ENCODE measurements around the gene RAD54L2. TPM values are rescaled to one million over a fixed set of nuclear protein-coding genes. Genes with fewer than 3 reads are reported as not detected.
"Not testable (repeated sequence)": the region's sequence is repeated elsewhere in the genome, so short reads cannot be mapped to it uniquely, and the experiment has no call there.

The RAD54L2 gene
- total RNA-seq, 2 donors from 2014 or later = 45.5 to 63.4 TPM

DNA sequence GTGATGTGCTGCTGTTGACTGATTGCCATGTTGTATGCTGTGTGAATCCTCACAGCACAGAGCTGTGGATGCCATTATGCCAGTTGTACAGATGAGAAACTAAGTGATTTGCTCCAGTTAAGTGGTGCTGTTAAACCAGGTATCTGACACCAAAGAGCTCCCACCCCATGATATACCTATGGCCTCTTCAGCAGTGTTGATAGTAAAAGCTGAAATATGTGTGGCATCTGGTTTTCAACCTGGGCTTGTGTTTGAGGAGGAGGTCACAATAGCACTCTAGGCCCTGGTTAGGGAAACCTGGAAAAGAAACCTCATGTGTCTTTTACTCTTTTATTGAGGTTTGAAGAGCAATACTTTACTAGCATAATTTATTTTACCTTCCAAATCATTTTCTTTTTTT lies 21.4 kb downstream of the RAD54L2 start:
- H3K27ac Mint-ChIP-seq = no peak overlapping the region
- no peak overlapping the region for H3K4me3 Mint-ChIP-seq
- H3K4me1 Mint-ChIP-seq (ENCODE audit: low read depth in 2 of 2) = peaks cover 11 to 28% of the 10 kb centered on the region in 2 donors
- no peaks in the 10 kb centered on the region for H3K9me3 Mint-ChIP-seq
- peaks cover 5% of the 10 kb centered on the region for H3K36me3 Mint-ChIP-seq
- no peak for DNase-seq (ENCODE audit: low spot score)
- ATAC-seq = no peak
- H3K27me3 Mint-ChIP-seq = no peaks in the 10 kb centered on the region

DNA sequence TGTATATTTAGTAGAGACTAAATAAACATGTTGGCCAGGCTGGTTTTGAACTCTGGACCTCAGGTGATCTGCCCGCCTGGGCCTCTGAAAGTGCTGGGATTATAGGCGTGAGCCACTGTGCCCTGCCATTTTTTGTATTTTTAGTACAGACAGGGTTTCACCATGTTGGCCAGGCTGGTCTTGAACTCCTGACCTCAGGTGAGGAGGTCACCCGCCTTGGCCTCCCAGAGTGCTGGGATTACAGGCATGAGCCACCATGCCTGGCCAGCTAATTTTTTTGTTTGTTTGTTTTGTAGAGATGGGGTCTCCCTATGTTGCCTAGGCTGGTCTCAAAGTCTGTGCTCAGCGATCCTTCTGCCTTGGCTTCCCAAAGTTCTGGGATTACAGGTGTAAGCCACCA lies 23.9 kb downstream of the RAD54L2 start:
- H3K4me3 Mint-ChIP-seq; H3K36me3 Mint-ChIP-seq; ATAC-seq; H3K27ac Mint-ChIP-seq; DNase-seq (ENCODE audit: low spot score); H3K9me3 Mint-ChIP-seq; H3K27me3 Mint-ChIP-seq: not testable (repeated sequence)
- peaks cover 17 to 42% of the 10 kb centered on the region in 2 donors for H3K4me1 Mint-ChIP-seq (ENCODE audit: low read depth in 2 of 2)

DNA sequence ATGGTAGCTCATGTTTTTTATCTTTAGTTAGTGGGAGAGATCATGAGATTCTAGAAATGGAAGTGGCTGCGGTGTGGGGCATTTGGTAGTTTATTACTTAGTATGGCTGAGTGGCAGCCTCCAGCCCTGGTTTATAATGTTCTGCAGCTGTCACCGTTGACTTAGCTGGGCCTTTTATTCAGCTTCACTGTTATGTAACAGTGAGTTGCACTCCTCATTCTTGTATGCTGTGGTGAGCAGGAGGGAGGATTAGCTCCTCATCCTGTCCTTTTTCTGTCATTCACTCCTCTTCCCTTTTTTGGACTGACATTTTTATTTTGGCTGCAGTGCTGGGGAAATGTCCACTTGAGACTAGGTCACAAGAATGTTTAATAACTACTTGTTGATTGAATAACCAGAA lies 29.5 kb downstream of the RAD54L2 start:
- Mint-ChIP-seq H3K27ac (no peak overlapping the region), H3K36me3 (peaks cover 5% of the 10 kb centered on the region)

DNA sequence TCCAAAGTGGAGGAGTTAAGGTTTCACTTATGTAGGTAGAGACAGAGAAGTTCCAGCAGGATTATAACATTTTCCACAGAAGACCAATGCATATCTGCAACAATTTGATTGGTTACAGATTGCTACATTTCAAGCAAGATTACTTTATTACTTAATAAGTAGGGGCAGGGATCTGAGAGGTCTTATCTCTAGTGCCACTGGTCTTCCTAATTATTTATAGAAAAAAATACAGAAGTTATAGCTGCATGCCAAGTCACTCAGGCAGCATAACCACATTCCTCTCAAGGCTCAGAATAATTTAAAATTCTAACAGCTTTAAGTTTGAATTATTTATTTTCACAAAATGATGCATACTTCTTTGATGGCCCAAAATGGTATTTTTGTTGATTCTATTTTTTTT lies 30.5 kb downstream of the RAD54L2 start:
- Mint-ChIP-seq H3K36me3 (peaks cover 6% of the 10 kb centered on the region), H3K9me3 (no peaks in the 10 kb centered on the region), H3K4me3 (no peak overlapping the region), H3K27me3 (no peaks in the 10 kb centered on the region), H3K4me1 (ENCODE audit: low read depth in 2 of 2) (peaks cover 16 to 17% of the 10 kb centered on the region in 2 donors), H3K27ac (no peak overlapping the region)
- DNase-seq (ENCODE audit: low spot score) (no peak), ATAC-seq (no peak)

More for the DNA sequence above, 29.5 kb downstream of the RAD54L2 start:
- H3K9me3 Mint-ChIP-seq = no peaks in the 10 kb centered on the region
- no peak for DNase-seq (ENCODE audit: low spot score)
- no peak overlapping the region for H3K4me3 Mint-ChIP-seq
- peaks cover 17 to 22% of the 10 kb centered on the region in 2 donors for H3K4me1 Mint-ChIP-seq (ENCODE audit: low read depth in 2 of 2)
- ATAC-seq = no peak
- no peaks in the 10 kb centered on the region for H3K27me3 Mint-ChIP-seq

DNA sequence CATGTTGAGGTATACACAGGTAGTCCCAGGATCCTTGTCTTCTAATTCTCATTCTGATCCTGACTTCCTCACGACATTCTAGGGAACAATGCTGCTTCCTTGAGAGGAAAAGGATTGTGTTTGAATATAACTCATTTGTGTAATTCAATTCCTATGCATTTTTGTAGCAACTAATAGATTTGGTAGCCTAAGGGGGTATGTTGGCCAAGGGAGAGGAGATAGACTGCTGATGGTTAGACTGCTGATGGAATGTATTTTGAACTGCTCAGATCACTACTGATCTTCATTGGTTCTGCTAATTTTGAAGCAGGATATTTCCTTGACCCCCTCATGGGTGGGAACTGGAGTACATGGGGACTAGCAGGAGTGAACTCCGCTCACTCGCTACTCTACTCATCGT lies 39.7 kb downstream of the RAD54L2 start:
- Mint-ChIP-seq H3K36me3 (peaks cover under 1% of the 10 kb centered on the region), H3K4me1 (ENCODE audit: low read depth in 2 of 2) (peaks cover 16 to 19% of the 10 kb centered on the region in 2 donors), H3K27me3 (no peaks in the 10 kb centered on the region), H3K9me3 (no peaks in the 10 kb centered on the region), H3K27ac (no peak overlapping the region), H3K4me3 (no peak overlapping the region)
- DNase-seq (ENCODE audit: low spot score) (no peak), ATAC-seq (no peak)

DNA sequence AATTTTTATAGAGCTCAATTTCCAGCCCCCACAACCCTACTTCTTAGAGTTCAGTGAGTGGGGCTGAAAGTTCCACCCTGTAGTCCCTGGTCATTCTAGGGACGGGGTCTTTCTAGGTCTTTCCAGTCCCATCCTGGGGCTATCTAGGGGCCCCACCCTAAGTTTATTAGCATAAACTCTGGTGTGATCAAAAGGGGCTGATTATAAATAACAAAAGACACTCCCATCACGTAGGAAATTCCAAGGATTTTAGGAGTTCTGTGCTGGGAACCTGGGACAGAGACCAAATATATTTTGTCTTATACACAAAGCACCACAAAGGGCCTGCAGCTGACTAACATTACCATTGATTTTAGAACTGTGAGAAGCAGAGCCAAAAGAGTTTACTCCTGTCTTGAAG lies 41.9 kb downstream of the RAD54L2 start:
- Mint-ChIP-seq H3K9me3 (no peaks in the 10 kb centered on the region), H3K4me3 (no peak overlapping the region), H3K27me3 (no peaks in the 10 kb centered on the region), H3K27ac (no peak overlapping the region), H3K4me1 (ENCODE audit: low read depth in 2 of 2) (peaks cover 19 to 21% of the 10 kb centered on the region in 2 donors), H3K36me3 (no peaks in the 10 kb centered on the region)
- ATAC-seq (no peak), DNase-seq (ENCODE audit: low spot score) (no peak)

DNA sequence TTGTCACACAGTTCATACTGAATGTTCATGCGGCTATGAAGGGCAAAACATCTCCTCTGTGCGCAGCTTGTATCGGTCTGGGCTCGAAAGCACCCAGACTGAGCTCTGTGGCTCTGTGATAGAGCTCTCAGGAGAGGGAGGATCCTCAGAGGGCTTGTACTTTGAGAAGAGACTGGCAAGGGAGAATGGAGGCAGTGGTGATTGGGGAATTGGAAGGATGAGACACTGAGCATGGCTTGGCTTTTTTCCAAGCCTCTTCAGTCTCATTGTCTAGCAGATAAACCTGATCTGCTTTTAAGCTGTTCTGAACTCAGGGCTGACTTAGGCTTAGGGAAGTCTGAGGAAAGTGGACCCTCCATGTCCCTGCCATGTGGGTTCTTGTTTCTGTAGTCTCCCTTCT lies 43.0 kb downstream of the RAD54L2 start:
- Mint-ChIP-seq H3K4me3 (no peak overlapping the region), H3K27me3 (no peaks in the 10 kb centered on the region), H3K4me1 (ENCODE audit: low read depth in 2 of 2) (peaks cover 17 to 19% of the 10 kb centered on the region in 2 donors), H3K36me3 (no peaks in the 10 kb centered on the region), H3K9me3 (no peaks in the 10 kb centered on the region), H3K27ac (no peak overlapping the region)
- DNase-seq (ENCODE audit: low spot score) (no peak), ATAC-seq (no peak)

DNA sequence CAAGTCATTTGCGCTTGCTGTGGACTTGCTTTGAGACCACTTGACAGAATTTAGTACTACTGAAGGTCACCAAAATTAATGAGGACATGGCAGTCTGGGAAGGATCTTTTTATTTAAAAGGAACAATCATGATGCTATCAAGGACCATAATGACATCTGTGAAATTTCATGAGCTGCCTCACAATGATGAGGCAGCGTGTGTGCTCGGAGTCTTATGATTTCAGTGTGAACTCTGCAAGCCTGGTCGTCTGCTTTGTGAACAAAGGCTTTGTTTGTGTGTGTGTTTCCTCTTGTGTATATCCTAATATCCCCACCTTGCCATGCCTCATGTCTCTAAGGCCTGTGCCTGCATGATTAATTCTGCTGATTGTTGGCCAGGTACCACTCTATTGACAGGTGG lies 46.7 kb downstream of the RAD54L2 start:
- Mint-ChIP-seq H3K27me3 (no peaks in the 10 kb centered on the region), H3K36me3 (peaks cover 5% of the 10 kb centered on the region), H3K27ac (no peak overlapping the region), H3K4me3 (no peak overlapping the region), H3K4me1 (ENCODE audit: low read depth in 2 of 2) (peaks cover 14 to 16% of the 10 kb centered on the region in 2 donors), H3K9me3 (no peaks in the 10 kb centered on the region)
- DNase-seq (ENCODE audit: low spot score) (no peak), ATAC-seq (no peak)

DNA sequence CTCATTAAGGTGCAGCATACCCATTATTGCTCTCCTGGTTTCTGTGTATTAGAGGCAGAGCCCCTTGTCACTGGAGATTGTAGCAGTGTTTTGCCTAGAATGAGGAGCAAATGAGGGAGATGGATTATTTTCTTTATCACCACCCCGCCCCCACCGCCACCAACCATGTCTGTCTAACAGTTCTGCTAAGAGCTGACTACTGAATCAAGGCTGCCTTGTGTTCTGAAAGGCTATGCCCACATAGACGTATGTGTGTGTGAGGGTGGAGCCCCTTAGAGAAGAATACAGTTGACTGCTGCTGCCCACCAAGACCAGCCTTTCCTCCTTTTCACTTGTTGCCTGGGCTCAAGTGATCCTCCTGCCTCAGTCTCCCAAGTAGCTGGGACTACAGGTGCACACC lies 47.4 kb downstream of the RAD54L2 start:
- no peaks in the 10 kb centered on the region for H3K9me3 Mint-ChIP-seq
- H3K27ac Mint-ChIP-seq = no peak overlapping the region
- no peak overlapping the region for H3K4me3 Mint-ChIP-seq
- no peak for DNase-seq (ENCODE audit: low spot score)
- H3K4me1 Mint-ChIP-seq (ENCODE audit: low read depth in 2 of 2) = peaks cover 16% of the 10 kb centered on the region in 2 donors
- H3K36me3 Mint-ChIP-seq = peaks cover 5% of the 10 kb centered on the region
- H3K27me3 Mint-ChIP-seq = no peaks in the 10 kb centered on the region
- no peak for ATAC-seq

Other genes starting within 250 kb of the RAD54L2 start
- 100 to 1,000 TPM; 198 to 250 TPM for gene MANF, start 153.4 kb upstream of the RAD54L2 start, total RNA-seq
- gene RBM15B, start 147.4 kb upstream of the RAD54L2 start, total RNA-seq = 10 to 100 TPM; 25.7 to 36.0 TPM
- gene DCAF1, start 38.7 kb upstream of the RAD54L2 start, total RNA-seq = 10 to 100 TPM; 40.0 to 46.9 TPM
- gene TEX264, start 132.5 kb downstream of the RAD54L2 start, total RNA-seq = 10 to 100 TPM; 27.0 to 31.9 TPM
- gene GRM2, start 168.3 kb downstream of the RAD54L2 start, total RNA-seq = 1 to 10 TPM in 1 of 2 donors, under 1 TPM in 1; 0.90 to 1.0 TPM
- gene IQCF6, start 240.5 kb downstream of the RAD54L2 start, total RNA-seq = not detected

Data from natural killer cell treated with Interleukin-12 subunit alpha and Interleukin-12 subunit beta and Interleukin-15 and Interleukin-18, amount 100 ng/mL, for 72 hours (primary cell).